HCT116 (cell line): Measurements from ENCODE around the gene CLIC4. TPM values are rescaled to one million over a fixed set of nuclear protein-coding genes. Genes with fewer than 3 reads are reported as not detected.
A peak's percentile ranks its signal among the peaks of the same experiment; 100 is the strongest.

Experiments
- ATAC-seq: fragments of 200-7000 bp; cut with Tn5 transposase; 2 replicates; pipeline ENCODE4 v1.9.1; 2020; ENCODE audit warnings: mild to moderate bottlenecking, moderate library complexity
- BruUV-seq: library from RNA; stranded (reverse); fragments of 400-500 nt; replicated peaks from 2 replicates; lab custom pipeline; 2021; lab: Mats Ljungman, UMichigan
- CTCF ChIA-PET: fragments of 300-600 bp; sonication (Branson Sonifier 250); formaldehyde crosslinking; loops from one replicate; lab custom pipeline; 2021; ENCODE audit warnings: antibody characterized with exemption; lab: Charles Lee
- POLR2A ChIA-PET: fragments of 300-600, 350-600 bp; sonication (Branson Sonifier 250); formaldehyde crosslinking; loops from one replicate; lab custom pipeline; 2021; ENCODE audit warnings: antibody characterized with exemption; lab: Charles Lee
- RAD21 ChIA-PET, 2 experiments: fragments of 300-600 bp; sonication (Branson Sonifier 250); formaldehyde crosslinking; loops; one replicate each; lab custom pipeline; 2023; ENCODE audit warnings: low total read pairs in 2 of 2; ENCODE audit not compliant: uncharacterized antibody in 2 of 2, unreplicated experiment in 2 of 2, low non-redundant PET in 1 of 2; lab: Charles Lee
- DNase-seq: peaks from one replicate; pipeline ENCODE4 v3.0.0-alpha.2; 2010; ENCODE audit warnings: low read depth, low spot score
- H2AFZ ChIP-seq: fragments of 200-600 bp; shearing (Covaris generic), sonication (generic); 2 replicates; pipeline ENCODE4 v1.6.1; 2017; ENCODE audit warnings: low read depth, mixed run types, mixed read lengths, antibody characterized with exemption, low read length; ENCODE audit not compliant: poor library complexity, severe bottlenecking
- H3K27ac ChIP-seq: 2 replicates; pipeline ENCODE4 v1.5.1; 2012; ENCODE audit warnings: low read depth, low read length
- H3K27me3 ChIP-seq: fragments of 200-600 bp; sonication (generic); 2 replicates; pipeline ENCODE4 v1.6.1; 2016; ENCODE audit warnings: mixed run types, low read length, mixed read lengths; ENCODE audit not compliant: insufficient read depth
- H3K36me3 ChIP-seq, 2 experiments: fragments of 200-500 bp in 1 of 2; fragments of 200-600 bp in 1 of 2; sonication (Bioruptor generic) in 1 of 2; sonication (generic) in 1 of 2; 2 replicates each; pipeline versions ENCODE4 v1.5.1 to v1.6.1; 2014 to 2016; ENCODE audit warnings: low read length in 2 of 2, inconsistent platforms in 1 of 2, mixed read lengths in 1 of 2, mixed run types in 1 of 2; ENCODE audit not compliant: insufficient read depth in 2 of 2, control insufficient read depth in 1 of 2
- H3K4me1 ChIP-seq, 2 experiments: fragments of 200-600 bp in 1 of 2; sonication (generic) in 1 of 2; 2 replicates each; pipeline versions ENCODE4 v1.5.1 to v1.6.1; 2012 to 2017; ENCODE audit warnings: low read length in 2 of 2, inconsistent platforms in 1 of 2, mild to moderate bottlenecking in 1 of 2, mixed read lengths in 1 of 2, mixed run types in 1 of 2, moderate library complexity in 1 of 2; ENCODE audit not compliant: insufficient read depth in 2 of 2, control insufficient read depth in 1 of 2
- H3K4me2 ChIP-seq: fragments of 200-600 bp; sonication (generic); 2 replicates; pipeline ENCODE4 v1.6.1; 2017; ENCODE audit warnings: mixed run types, low read length, mixed read lengths
- H3K4me3 ChIP-seq, 2 experiments: fragments of 200-600 bp in 1 of 2; sonication (generic) in 1 of 2; replicated peaks in 1 of 2; 2 replicates each; pipeline ENCODE4 v1.5.1; 2011 to 2016; ENCODE audit warnings: low read length in 2 of 2, control low read depth in 1 of 2, low read depth in 1 of 2, mild to moderate bottlenecking in 1 of 2, mixed read lengths in 1 of 2, mixed run types in 1 of 2
- H3K79me2 ChIP-seq: fragments of 200-600 bp; sonication (generic); 2 replicates; pipeline ENCODE4 v1.6.1; 2017; ENCODE audit warnings: mild to moderate bottlenecking, mixed run types, low read length, moderate library complexity, mixed read lengths; ENCODE audit not compliant: insufficient read depth
- H3K9ac ChIP-seq: fragments of 200-600 bp; sonication (generic); 2 replicates; pipeline ENCODE4 v1.6.1; 2016; ENCODE audit warnings: low read length, mixed read lengths
- H3K9me2 ChIP-seq: fragments of 200-600 bp; sonication (generic), shearing (Covaris generic); 2 replicates; pipeline ENCODE4 v1.6.1; 2017; ENCODE audit warnings: mixed run types, mild to moderate bottlenecking, moderate library complexity; ENCODE audit not compliant: insufficient read depth
- H3K9me3 ChIP-seq, 2 experiments: fragments of 200-500 bp in 1 of 2; fragments of 200-600 bp in 1 of 2; sonication (Bioruptor generic) in 1 of 2; sonication (generic) in 1 of 2; 2 replicates each; pipeline ENCODE4 v1.6.1; 2014 to 2017; ENCODE audit warnings: low read length in 2 of 2, mixed read lengths in 2 of 2, inconsistent platforms in 1 of 2, low read depth in 1 of 2, mild to moderate bottlenecking in 1 of 2, mixed run types in 1 of 2, moderate library complexity in 1 of 2; ENCODE audit not compliant: control insufficient read depth in 1 of 2, insufficient read depth in 1 of 2
- H4K20me1 ChIP-seq: fragments of 200-600 bp; sonication (generic), shearing (Covaris generic); 2 replicates; pipeline ENCODE4 v1.6.1; 2017; ENCODE audit warnings: mixed run types, mild to moderate bottlenecking, moderate library complexity; ENCODE audit not compliant: insufficient read depth
- CTCF ChIP-seq, 3 experiments: fragments of 200-600 bp in 1 of 3; sonication (generic) in 1 of 3; IDR thresholded peaks in 2 of 3; conservative IDR thresholded peaks in 1 of 3; 2 replicates each; pipeline ENCODE4 v1.5.1; 2012 to 2017; ENCODE audit warnings: low read depth in 2 of 3, low read length in 2 of 3, antibody characterized with exemption in 1 of 3, borderline replicate concordance in 1 of 3, control low read depth in 1 of 3, mild to moderate bottlenecking in 1 of 3, mixed read lengths in 1 of 3, mixed run types in 1 of 3, moderate library complexity in 1 of 3; ENCODE audit not compliant: insufficient read depth in 1 of 3
- EGR1 ChIP-seq: IDR thresholded peaks from 2 replicates; pipeline ENCODE4 v1.6.1; 2012; ENCODE audit warnings: low read depth
- ELF1 ChIP-seq: IDR thresholded peaks from 2 replicates; pipeline ENCODE4 v1.6.1; 2012; ENCODE audit warnings: low read depth, borderline replicate concordance
- MAX ChIP-seq: IDR thresholded peaks from 2 replicates; pipeline ENCODE4 v1.6.1; 2012
- POLR2AphosphoS5 ChIP-seq: IDR thresholded peaks from 2 replicates; pipeline ENCODE4 v1.6.1; 2011; ENCODE audit warnings: mild to moderate bottlenecking, low read depth, low read length, moderate library complexity
- SIN3A ChIP-seq: IDR thresholded peaks from 2 replicates; pipeline ENCODE4 v1.6.1; 2012; ENCODE audit warnings: low read depth
- SP1 ChIP-seq: IDR thresholded peaks from 2 replicates; pipeline ENCODE4 v1.6.1; 2012; ENCODE audit warnings: low read depth
- YY1 ChIP-seq: IDR thresholded peaks from 2 replicates; pipeline ENCODE4 v1.6.1; 2011; ENCODE audit warnings: low read length, low read depth, moderate library complexity, mild to moderate bottlenecking; ENCODE audit not compliant: insufficient replicate concordance; ENCODE audit errors: extremely low read depth
- intact Hi-C: fragments of 100-400 bp; cut with micrococcal nuclease; formaldehyde crosslinking; loops from 2 replicates; pipeline ENCODE4 v1.10.0; 2022
- total RNA-seq: library from RNA; stranded (reverse); gene quantifications from one replicate; pipeline ENCODE4 v1.2.1, GENCODE V29; 2021; ENCODE audit not compliant: unreplicated experiment

CLIC4 gene
- total RNA-seq, 1 experiment from 2014 or later = 77.2 TPM

DNA sequence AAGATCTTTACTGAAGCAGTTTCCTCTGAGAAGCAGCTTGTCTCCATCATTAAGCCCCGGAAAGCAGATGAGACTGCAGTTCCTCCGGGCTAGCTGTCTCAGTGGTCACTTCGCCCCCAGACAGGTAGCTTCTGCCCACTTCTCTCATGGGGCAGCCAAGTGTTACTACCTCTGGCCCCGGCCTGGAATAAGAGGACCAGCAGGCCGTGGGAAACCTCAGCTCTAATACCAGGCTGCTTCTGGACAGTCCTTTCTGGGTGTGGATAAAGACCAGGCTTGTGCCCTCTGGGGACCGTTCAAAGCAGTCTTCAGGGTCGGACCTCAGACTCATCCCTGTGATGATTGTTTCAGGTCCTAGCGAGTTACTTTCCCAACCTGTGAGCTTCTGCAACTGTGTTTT, 130.0 kb downstream of the CLIC4 start:
- H3K27ac ChIP-seq = no peak overlapping the region
- ChIA-PET CTCF (no interaction called here), RAD21 (no interaction called here), POLR2A (no interaction called here)
- no peaks in the 10 kb centered on the region for H3K27me3 ChIP-seq
- DNase-seq (no peak), ATAC-seq (no peak)
- no peak overlapping the region for H3K4me3 ChIP-seq
- no peaks in the 10 kb centered on the region for H3K79me2 ChIP-seq
- H3K36me3 ChIP-seq = no peaks in the 10 kb centered on the region
- peaks cover 0 to 11% of the 10 kb centered on the region in 2 experiments; a peak in 3 of 4 replicates for H3K4me1 ChIP-seq
- TF ChIP-seq CTCF (IDR thresholded peaks at IDR 0.05 in 2 of 3, conservative IDR thresholded peaks at IDR 0.05 in 1 of 3; ENCODE audit: borderline replicate concordance in 1 of 3, insufficient read depth in 1 of 3, low read depth in 2 of 3, low read length in 2 of 3) (no peak), SP1 (no peak), MAX (no peak), SIN3A (no peak), YY1 (no peak), EGR1 (no peak), ELF1 (no peak)
- no peak overlapping the region for H3K9ac ChIP-seq
- H3K9me2 ChIP-seq = no peaks in the 10 kb centered on the region
- no TSS peak for BruUV-seq
- H3K4me2 ChIP-seq = no peak overlapping the region
- H2AFZ ChIP-seq = no peak overlapping the region
- no peaks in the 10 kb centered on the region for H4K20me1 ChIP-seq
- intact Hi-C loops = no loop called here
- no peaks in the 10 kb centered on the region for H3K9me3 ChIP-seq

- BruUV-seq = no TSS peak
- no peak overlapping the region for H3K27ac ChIP-seq
- peaks cover 0 to 11% of the 10 kb centered on the region in 2 experiments; a peak in 3 of 4 replicates for H3K4me1 ChIP-seq
- ChIA-PET CTCF (no interaction called here), RAD21 (no interaction called here), POLR2A (no interaction called here)
- intact Hi-C loops = no loop called here
- no peaks in the 10 kb centered on the region for H3K9me3 ChIP-seq
- no peaks in the 10 kb centered on the region for H3K79me2 ChIP-seq
- H3K4me3 ChIP-seq = no peak overlapping the region
- no peaks in the 10 kb centered on the region for H3K9me2 ChIP-seq
- H4K20me1 ChIP-seq = no peaks in the 10 kb centered on the region
- ATAC-seq (peak; percentile 38), DNase-seq (no peak)
- H3K9ac ChIP-seq = no peak overlapping the region
- H2AFZ ChIP-seq = no peak overlapping the region
- H3K36me3 ChIP-seq = no peaks in the 10 kb centered on the region
- H3K27me3 ChIP-seq = no peaks in the 10 kb centered on the region
- no peak overlapping the region for H3K4me2 ChIP-seq
- TF ChIP-seq POLR2AphosphoS5 (no peak), CTCF (IDR thresholded peaks at IDR 0.05 in 2 of 3, conservative IDR thresholded peaks at IDR 0.05 in 1 of 3; ENCODE audit: borderline replicate concordance in 1 of 3, insufficient read depth in 1 of 3, low read depth in 2 of 3, low read length in 2 of 3) (no peak)
These were observed 130.8 kb downstream of the CLIC4 start for GRCh38 chr1:24875991-24876506.
